ENCODE data around the gene FAM174B.

FAM174B gene

GRCh38 chr15:92683511-92683834 lies 27.9 kb upstream of the FAM174B start:
- no peak for DNase-seq (ENCODE audit: low read depth, low spot score)
- ChIA-PET CTCF (interaction anchor here (0.9 to 1.5 kb wide), 2 partner anchors 18 to 162 kb away, joined by 3 to 11 read pairs; no protein-coding TSS in a partner anchor), POLR2A (no interaction called here)
- peak; percentile 33 for TF ChIP-seq CTCF (IDR thresholded peaks at IDR 0.05; ENCODE audit: insufficient read depth, low read length, missing control alignments)
- H3K4me3 ChIP-seq (ENCODE audit: low read depth, low read length), result no peak overlapping the region

GRCh38 chr15:92682741-92683510 lies 27.4 kb upstream of the FAM174B start:
- ChIA-PET CTCF (interaction anchor here (0.6 to 1.5 kb wide), 3 partner anchors 18 to 584 kb away, joined by 3 to 11 read pairs (median 3); no protein-coding TSS in a partner anchor), POLR2A (no interaction called here)
- H3K4me3 ChIP-seq (ENCODE audit: low read depth, low read length), result no peak overlapping the region
- TF ChIP-seq CTCF (IDR thresholded peaks at IDR 0.05; ENCODE audit: insufficient read depth, low read length, missing control alignments), result no peak
- no peak for DNase-seq (ENCODE audit: low read depth, low spot score)

GRCh38 chr15:92681141-92681631 lies 25.6 kb upstream of the FAM174B start:
- DNase-seq (ENCODE audit: low read depth, low spot score), result peak; percentile 70
- CTCF ChIA-PET, result interaction anchor here (1.0 to 3.3 kb wide), 3 partner anchors 11 to 69 kb away, joined by 3 to 8 read pairs (median 5); no protein-coding TSS in a partner anchor
- TF ChIP-seq CTCF (IDR thresholded peaks at IDR 0.05; ENCODE audit: insufficient read depth, low read length, missing control alignments), result no peak
- POLR2A ChIA-PET, result no interaction called here
- no peak overlapping the region for H3K4me3 ChIP-seq (ENCODE audit: low read depth, low read length)

- DNase-seq (ENCODE audit: low read depth, low spot score), result no peak
- POLR2A ChIA-PET, result no interaction called here
- H3K4me3 ChIP-seq (ENCODE audit: low read depth, low read length), result no peak overlapping the region
- CTCF ChIA-PET, result no interaction called here
- no peak for TF ChIP-seq CTCF (IDR thresholded peaks at IDR 0.05; ENCODE audit: insufficient read depth, low read length, missing control alignments)
These were observed 22.4 kb upstream of the FAM174B start for GRCh38 chr15:92677999-92678398.

- no peak for DNase-seq (ENCODE audit: low read depth, low spot score)
- no peak for TF ChIP-seq CTCF (IDR thresholded peaks at IDR 0.05; ENCODE audit: insufficient read depth, low read length, missing control alignments)
- CTCF ChIA-PET, result no interaction called here
- POLR2A ChIA-PET, result no interaction called here
- no peak overlapping the region for H3K4me3 ChIP-seq (ENCODE audit: low read depth, low read length)
These were observed 21.0 kb upstream of the FAM174B start for GRCh38 chr15:92676561-92676960.

GRCh38 chr15:92675485-92675884 lies 19.9 kb upstream of the FAM174B start:
- CTCF ChIA-PET, result no interaction called here
- no peak for TF ChIP-seq CTCF (IDR thresholded peaks at IDR 0.05; ENCODE audit: insufficient read depth, low read length, missing control alignments)
- POLR2A ChIA-PET, result no interaction called here
- no peak overlapping the region for H3K4me3 ChIP-seq (ENCODE audit: low read depth, low read length)
- no peak for DNase-seq (ENCODE audit: low read depth, low spot score)

Data from AG04449 (cell line).